HEK293 (cell line): ENCODE results near the gene FUBP1.

Experiments used
- CTCF ChIA-PET: fragments of 350-600 bp; formaldehyde crosslinking; extraction: SDS; loops from one replicate; lab custom pipeline; 2021; ENCODE audit warnings: antibody characterized with exemption; lab: Yijun Ruan, JAX
- POLR2A ChIA-PET: fragments of 300-600 bp; formaldehyde crosslinking; extraction: SDS; loops from one replicate; lab custom pipeline; 2020; ENCODE audit warnings: antibody characterized with exemption, inconsistent platforms; lab: Yijun Ruan, JAX
- H3K27ac ChIP-seq: fragments of 200-500 bp; sonication (Bioruptor generic); 2 replicates; pipeline ENCODE4 v1.5.1; 2014; ENCODE audit warnings: low read depth, low read length, control low read depth, inconsistent platforms; ENCODE audit errors: extremely low read depth
- H3K36me3 ChIP-seq, 2 experiments: fragments of 200-500 bp in 1 of 2; sonication (Bioruptor generic) in 1 of 2; 1 replicate in 1 of 2; 2 replicates in 1 of 2; pipeline ENCODE4 v1.5.1; 2014 to 2017; ENCODE audit warnings: inconsistent platforms in 2 of 2, low read length in 2 of 2; ENCODE audit not compliant: control insufficient read depth in 2 of 2, insufficient read depth in 1 of 2
- H3K4me1 ChIP-seq: fragments of 200-500 bp; sonication (Bioruptor generic); 2 replicates; pipeline ENCODE4 v1.5.1; 2014; ENCODE audit warnings: mild to moderate bottlenecking, low read length, inconsistent platforms; ENCODE audit not compliant: control insufficient read depth, insufficient read depth
- H3K4me3 ChIP-seq: 2 replicates; pipeline ENCODE4 v1.5.1; 2011; ENCODE audit warnings: low read depth, mild to moderate bottlenecking, control low read depth, low read length, moderate library complexity
- H3K9me3 ChIP-seq: fragments of 200-500 bp; sonication (Bioruptor generic); 2 replicates; pipeline ENCODE4 v1.5.1; 2014; ENCODE audit warnings: low read depth, low read length, inconsistent platforms; ENCODE audit not compliant: control insufficient read depth, insufficient read depth
- GLI2 ChIP-seq: fragments of 450-650 bp; formaldehyde crosslinking; IDR thresholded peaks from 2 replicates; pipeline ENCODE4; 2017; ENCODE audit warnings: missing biosample characterization, missing genetic modification characterization, low read depth, borderline replicate concordance
- RBAK ChIP-seq: fragments of 450-650 bp; formaldehyde crosslinking; IDR thresholded peaks from 2 replicates; pipeline ENCODE4 v1.5.1; 2016; ENCODE audit warnings: missing biosample characterization, missing genetic modification characterization
- ZNF148 ChIP-seq: fragments of 450-650 bp; formaldehyde crosslinking; IDR thresholded peaks from 2 replicates; pipeline ENCODE4 v1.5.0; 2017; ENCODE audit warnings: missing biosample characterization, missing genetic modification characterization, borderline replicate concordance
- ZNF155 ChIP-seq: fragments of 450-650 bp; formaldehyde crosslinking; IDR thresholded peaks from 2 replicates; pipeline ENCODE4 v1.5.1; 2016; ENCODE audit warnings: missing biosample characterization, missing genetic modification characterization
- ZNF223 ChIP-seq: fragments of 450-650 bp; formaldehyde crosslinking; IDR thresholded peaks from 2 replicates; pipeline ENCODE4 v1.5.1; 2016; ENCODE audit warnings: missing biosample characterization, missing genetic modification characterization
- ZNF302 ChIP-seq: fragments of 450-650 bp; formaldehyde crosslinking; IDR thresholded peaks from 2 replicates; pipeline ENCODE4 v1.5.1; 2016; ENCODE audit warnings: missing biosample characterization, missing genetic modification characterization, low read depth
- ZNF335 ChIP-seq: fragments of 450-650 bp; formaldehyde crosslinking; conservative IDR thresholded peaks from 2 replicates; pipeline ENCODE4 v1.5.1; 2016; ENCODE audit warnings: missing biosample characterization, missing genetic modification characterization
- ZNF350 ChIP-seq: fragments of 450-650 bp; formaldehyde crosslinking; IDR thresholded peaks from 2 replicates; pipeline ENCODE4 v1.5.0; 2017; ENCODE audit warnings: missing biosample characterization, mild to moderate bottlenecking, missing genetic modification characterization
- ZNF449 ChIP-seq: fragments of 450-650 bp; formaldehyde crosslinking; IDR thresholded peaks from 2 replicates; pipeline ENCODE4 v1.5.1; 2017; ENCODE audit warnings: missing biosample characterization, mild to moderate bottlenecking, missing genetic modification characterization, moderate library complexity
- ZNF544 ChIP-seq: fragments of 450-650 bp; formaldehyde crosslinking; IDR thresholded peaks from 2 replicates; pipeline ENCODE4 v1.5.0; 2017; ENCODE audit warnings: missing biosample characterization, missing genetic modification characterization
- ZNF561 ChIP-seq: fragments of 450-650 bp; IDR thresholded peaks from 2 replicates; pipeline ENCODE4 v1.5.1; 2018; ENCODE audit warnings: missing biosample characterization, missing genetic modification characterization, borderline replicate concordance
- ZNF610 ChIP-seq: fragments of 450-650 bp; formaldehyde crosslinking; IDR thresholded peaks from 2 replicates; pipeline ENCODE4 v1.5.1; 2016; ENCODE audit warnings: missing biosample characterization, missing genetic modification characterization, borderline replicate concordance
- ZNF621 ChIP-seq: fragments of 450-650 bp; formaldehyde crosslinking; IDR thresholded peaks from 2 replicates; pipeline ENCODE4 v1.5.1; 2017; ENCODE audit warnings: missing biosample characterization, missing genetic modification characterization
- ZNF660 ChIP-seq: fragments of 450-650 bp; IDR thresholded peaks from 2 replicates; pipeline ENCODE4 v1.5.1; 2018; ENCODE audit warnings: missing biosample characterization, mild to moderate bottlenecking, missing genetic modification characterization
- ZNF664 ChIP-seq: fragments of 450-650 bp; formaldehyde crosslinking; IDR thresholded peaks from 2 replicates; pipeline ENCODE4 v1.5.1; 2016; ENCODE audit warnings: missing biosample characterization, missing genetic modification characterization
- ZSCAN5A ChIP-seq: fragments of 450-650 bp; formaldehyde crosslinking; IDR thresholded peaks from 2 replicates; pipeline ENCODE4 v1.5.1; 2016; ENCODE audit warnings: missing biosample characterization, missing genetic modification characterization
- TF ChIP-seq, protein P1 (sequence below): fragments of 450-650 bp; formaldehyde crosslinking; IDR thresholded peaks from 2 replicates; pipeline ENCODE4 v1.5.1; 2016; ENCODE audit warnings: missing biosample characterization, missing genetic modification characterization

FUBP1 gene

GRCh38 chr1:77948841-77949424 lies 29.9 kb downstream of the FUBP1 start:
- no peak overlapping the region for H3K27ac ChIP-seq
- peaks cover 78 to 94% of the 10 kb centered on the region in 2 experiments for H3K36me3 ChIP-seq
- CTCF ChIA-PET = interaction anchor here (0.5 to 0.7 kb wide), 2 partner anchors 110 to 164 kb away, joined by 3 read pairs; no protein-coding TSS in a partner anchor
- peak; percentile 97 for TF ChIP-seq ZNF664 (tag by site-specific recombination)
- TF ChIP-seq ZNF561 (tag by site-specific recombination) = no peak
- peak; percentile 100 for TF ChIP-seq ZNF449 (tag by site-specific recombination)
- POLR2A ChIA-PET = no interaction called here
- no peaks in the 10 kb centered on the region for H3K4me1 ChIP-seq
- no peaks in the 10 kb centered on the region for H3K9me3 ChIP-seq
- no peak overlapping the region for H3K4me3 ChIP-seq

DNA sequence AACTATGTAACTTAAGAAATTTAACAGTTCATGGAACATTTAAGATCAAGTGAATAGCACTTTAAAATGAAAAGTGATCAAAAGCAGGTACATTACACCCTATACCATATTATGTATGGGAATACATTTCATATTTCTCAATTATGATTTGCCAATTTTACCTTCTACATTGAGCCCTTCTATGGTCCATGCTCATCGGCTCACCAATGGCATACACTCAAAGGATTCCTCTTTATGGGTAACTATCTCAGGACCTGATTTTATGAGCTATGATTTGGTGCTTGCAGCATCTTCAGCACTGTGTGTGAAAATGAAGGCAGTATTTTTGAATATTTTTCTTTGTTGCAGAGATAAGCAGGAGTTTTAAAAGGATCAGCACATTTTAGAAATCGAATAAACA lies 33.5 kb downstream of the FUBP1 start:
- Histone ChIP-seq H3K4me3 (no peak overlapping the region), H3K27ac (no peak overlapping the region), H3K4me1 (no peaks in the 10 kb centered on the region), H3K9me3 (no peaks in the 10 kb centered on the region), H3K36me3 (peaks cover 58 to 92% of the 10 kb centered on the region in 2 experiments)
- TF ChIP-seq ZNF350 (tag by site-specific recombination) (no peak), ZNF223 (tag by site-specific recombination) (no peak), ZNF544 (no peak), ZSCAN5A (tag by site-specific recombination) (no peak), GLI2 (tag by site-specific recombination) (no peak), RBAK (tag by site-specific recombination) (no peak), ZNF335 (tag by site-specific recombination) (no peak), ZNF302 (tag by site-specific recombination) (no peak), ZNF610 (tag by site-specific recombination) (no peak), ZNF155 (tag by site-specific recombination) (no peak), ZNF660 (tag by site-specific recombination) (no peak), ZNF621 (tag by site-specific recombination) (no peak), ZNF148 (tag by site-specific recombination) (no peak)
- TF ChIP-seq, protein P1, sequence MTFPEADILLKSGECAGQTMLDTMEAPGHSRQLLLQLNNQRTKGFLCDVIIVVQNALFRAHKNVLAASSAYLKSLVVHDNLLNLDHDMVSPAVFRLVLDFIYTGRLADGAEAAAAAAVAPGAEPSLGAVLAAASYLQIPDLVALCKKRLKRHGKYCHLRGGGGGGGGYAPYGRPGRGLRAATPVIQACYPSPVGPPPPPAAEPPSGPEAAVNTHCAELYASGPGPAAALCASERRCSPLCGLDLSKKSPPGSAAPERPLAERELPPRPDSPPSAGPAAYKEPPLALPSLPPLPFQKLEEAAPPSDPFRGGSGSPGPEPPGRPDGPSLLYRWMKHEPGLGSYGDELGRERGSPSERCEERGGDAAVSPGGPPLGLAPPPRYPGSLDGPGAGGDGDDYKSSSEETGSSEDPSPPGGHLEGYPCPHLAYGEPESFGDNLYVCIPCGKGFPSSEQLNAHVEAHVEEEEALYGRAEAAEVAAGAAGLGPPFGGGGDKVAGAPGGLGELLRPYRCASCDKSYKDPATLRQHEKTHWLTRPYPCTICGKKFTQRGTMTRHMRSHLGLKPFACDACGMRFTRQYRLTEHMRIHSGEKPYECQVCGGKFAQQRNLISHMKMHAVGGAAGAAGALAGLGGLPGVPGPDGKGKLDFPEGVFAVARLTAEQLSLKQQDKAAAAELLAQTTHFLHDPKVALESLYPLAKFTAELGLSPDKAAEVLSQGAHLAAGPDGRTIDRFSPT (tag by site-specific recombination) = no peak
- CTCF ChIA-PET = interaction anchor here (0.7 kb wide), 1 partner anchor 1726 kb away, joined by 3 read pairs; no protein-coding TSS in a partner anchor
- POLR2A ChIA-PET = no interaction called here
